Caco-2 (cell line): Measurements from ENCODE around the gene PTPN9. TPM values are rescaled to one million over a fixed set of nuclear protein-coding genes. Genes with fewer than 3 reads are reported as not detected.
"Not testable (repeated sequence)": the region's sequence is repeated elsewhere in the genome, so short reads cannot be mapped to it uniquely, and the experiment has no call there.

ENCODE experiments used
- BruUV-seq: library from RNA; stranded (reverse); fragments of 400-500 nt; replicated peaks from 2 replicates; lab custom pipeline; 2021; lab: Mats Ljungman, UMichigan
- CTCF ChIA-PET: fragments of 300-600 bp; sonication (Branson Sonifier 250); formaldehyde crosslinking; loops from one replicate; lab custom pipeline; 2022; ENCODE audit warnings: antibody characterized with exemption; lab: Charles Lee
- POLR2A ChIA-PET: fragments of 300-600 bp; sonication (Branson Sonifier 250); formaldehyde crosslinking; loops from one replicate; lab custom pipeline; 2022; ENCODE audit warnings: antibody characterized with exemption; lab: Charles Lee
- DNase-seq, 2 experiments: peaks; one replicate each; pipeline versions ENCODE4 v3.0.0 to v3.0.0-alpha.2; 2020 to 2022
- H3K27me3 ChIP-seq: replicated peaks from 2 replicates; pipeline ENCODE4 v1.6.0; 2011; ENCODE audit warnings: low read length; ENCODE audit not compliant: control insufficient read depth, insufficient read depth
- H3K36me3 ChIP-seq: 2 replicates; pipeline ENCODE4 v1.5.1; 2011; ENCODE audit warnings: low read length; ENCODE audit not compliant: control insufficient read depth, insufficient read depth
- H3K4me1 ChIP-seq: fragments of 250-450 bp; sonication (Bioruptor Pico); 2 replicates; pipeline ENCODE4 v1.5.1; 2020; ENCODE audit warnings: mild to moderate bottlenecking
- H3K4me3 ChIP-seq: 2 replicates; pipeline ENCODE4 v1.5.1; 2011; ENCODE audit warnings: low read depth, mild to moderate bottlenecking, control low read depth, low read length
- H3K9me3 ChIP-seq: fragments of 250-450 bp; sonication (Bioruptor Pico); 2 replicates; pipeline ENCODE4 v1.5.1; 2020; ENCODE audit warnings: mild to moderate bottlenecking, moderate library complexity
- H3K27ac Mint-ChIP-seq: one replicate; pipeline ENCODE4 v1.8.0; 2022; ENCODE audit warnings: mixed read lengths; ENCODE audit not compliant: unreplicated experiment
- H3K27me3 Mint-ChIP-seq: one replicate; pipeline ENCODE4 v1.8.0; 2022; ENCODE audit warnings: mixed read lengths; ENCODE audit not compliant: insufficient read depth, unreplicated experiment
- H3K36me3 Mint-ChIP-seq: one replicate; pipeline ENCODE4 v1.8.0; 2022; ENCODE audit warnings: mild to moderate bottlenecking, mixed read lengths; ENCODE audit not compliant: insufficient read depth, unreplicated experiment
- H3K4me1 Mint-ChIP-seq: one replicate; pipeline ENCODE4 v1.8.0; 2022; ENCODE audit warnings: low read depth, mixed read lengths; ENCODE audit not compliant: unreplicated experiment
- H3K4me3 Mint-ChIP-seq: one replicate; pipeline ENCODE4 v1.8.0; 2022; ENCODE audit warnings: mild to moderate bottlenecking, moderate library complexity, mixed read lengths; ENCODE audit not compliant: unreplicated experiment
- H3K9me3 Mint-ChIP-seq: one replicate; pipeline ENCODE4 v1.8.0; 2022; ENCODE audit warnings: mixed read lengths; ENCODE audit not compliant: unreplicated experiment
- intact Hi-C: fragments of 100-400 bp; cut with micrococcal nuclease; formaldehyde crosslinking; loops from one replicate; pipeline ENCODE4 v1.10.0; 2022; ENCODE audit not compliant: unreplicated experiment
- total RNA-seq: library from RNA; stranded (reverse); gene quantifications from 2 replicates; pipeline ENCODE4 v1.2.3, GENCODE V29; 2022
- TF ChIP-seq, protein P1 (sequence below), 2 experiments: fragments of 200-600 bp in 1 of 2; IDR thresholded peaks; 1 replicate in 1 of 2; 2 replicates in 1 of 2; pipeline versions ENCODE4 v1.5.1 to v1.8.0; 2011 to 2022; ENCODE audit warnings: antibody characterized with exemption in 1 of 2, control low read depth in 1 of 2, inconsistent platforms in 1 of 2, low read depth in 1 of 2, low read length in 1 of 2, mild to moderate bottlenecking in 1 of 2, moderate library complexity in 1 of 2; ENCODE audit not compliant: insufficient read depth in 1 of 2, severe bottlenecking in 1 of 2, unreplicated experiment in 1 of 2

PTPN9 gene
- total RNA-seq, 1 experiment from 2014 or later: 27.7 TPM

DNA sequence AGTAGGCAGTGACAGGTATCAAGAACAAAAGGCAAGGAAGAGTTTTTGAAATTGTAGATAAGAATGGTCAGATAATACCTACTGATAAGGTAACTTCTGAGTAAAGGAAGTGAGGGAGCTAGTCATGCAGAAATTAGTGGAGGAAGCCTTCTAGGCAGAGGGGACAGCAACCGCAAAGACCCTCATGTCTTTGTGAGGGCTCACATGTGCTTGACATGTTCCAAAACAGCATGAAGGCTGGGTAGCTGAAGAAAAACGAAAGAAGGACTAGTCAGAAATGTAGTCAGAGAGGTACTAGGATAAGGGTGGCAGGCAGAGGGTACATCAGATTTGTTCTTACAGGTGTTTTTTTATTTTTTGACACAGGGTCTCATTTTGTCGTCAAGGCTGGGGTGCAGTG lies 133.0 kb downstream of the PTPN9 start:
- Mint-ChIP-seq H3K4me3 (no peak overlapping the region), H3K27me3 (no peaks in the 10 kb centered on the region), H3K4me1 (peaks cover 10% of the 10 kb centered on the region), H3K9me3 (no peaks in the 10 kb centered on the region), H3K36me3 (peaks cover 21% of the 10 kb centered on the region), H3K27ac (no peak overlapping the region)
- TF ChIP-seq, protein P1, sequence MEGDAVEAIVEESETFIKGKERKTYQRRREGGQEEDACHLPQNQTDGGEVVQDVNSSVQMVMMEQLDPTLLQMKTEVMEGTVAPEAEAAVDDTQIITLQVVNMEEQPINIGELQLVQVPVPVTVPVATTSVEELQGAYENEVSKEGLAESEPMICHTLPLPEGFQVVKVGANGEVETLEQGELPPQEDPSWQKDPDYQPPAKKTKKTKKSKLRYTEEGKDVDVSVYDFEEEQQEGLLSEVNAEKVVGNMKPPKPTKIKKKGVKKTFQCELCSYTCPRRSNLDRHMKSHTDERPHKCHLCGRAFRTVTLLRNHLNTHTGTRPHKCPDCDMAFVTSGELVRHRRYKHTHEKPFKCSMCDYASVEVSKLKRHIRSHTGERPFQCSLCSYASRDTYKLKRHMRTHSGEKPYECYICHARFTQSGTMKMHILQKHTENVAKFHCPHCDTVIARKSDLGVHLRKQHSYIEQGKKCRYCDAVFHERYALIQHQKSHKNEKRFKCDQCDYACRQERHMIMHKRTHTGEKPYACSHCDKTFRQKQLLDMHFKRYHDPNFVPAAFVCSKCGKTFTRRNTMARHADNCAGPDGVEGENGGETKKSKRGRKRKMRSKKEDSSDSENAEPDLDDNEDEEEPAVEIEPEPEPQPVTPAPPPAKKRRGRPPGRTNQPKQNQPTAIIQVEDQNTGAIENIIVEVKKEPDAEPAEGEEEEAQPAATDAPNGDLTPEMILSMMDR (IDR thresholded peaks at IDR 0.05; ENCODE audit: insufficient read depth in 1 of 2, low read depth in 1 of 2, low read length in 1 of 2, severe bottlenecking in 1 of 2, unreplicated experiment in 1 of 2): no peak
- CTCF ChIA-PET: interaction anchor here (2.1 kb wide), 1 partner anchor 78 kb away, joined by 6 read pairs; no protein-coding TSS in a partner anchor
- DNase-seq: no peak
- POLR2A ChIA-PET: interaction anchor here (0.7 kb wide), 1 partner anchor 403 kb away, joined by 10 read pairs; no protein-coding TSS in a partner anchor
- no peaks in the 10 kb centered on the region for H3K36me3 ChIP-seq
- no peaks in the 10 kb centered on the region for H3K27me3 ChIP-seq
- intact Hi-C loops: no loop called here
- H3K4me1 ChIP-seq: peaks cover 14% of the 10 kb centered on the region
- H3K9me3 ChIP-seq: no peaks in the 10 kb centered on the region
- BruUV-seq: no TSS peak
- H3K4me3 ChIP-seq: no peak overlapping the region

DNA sequence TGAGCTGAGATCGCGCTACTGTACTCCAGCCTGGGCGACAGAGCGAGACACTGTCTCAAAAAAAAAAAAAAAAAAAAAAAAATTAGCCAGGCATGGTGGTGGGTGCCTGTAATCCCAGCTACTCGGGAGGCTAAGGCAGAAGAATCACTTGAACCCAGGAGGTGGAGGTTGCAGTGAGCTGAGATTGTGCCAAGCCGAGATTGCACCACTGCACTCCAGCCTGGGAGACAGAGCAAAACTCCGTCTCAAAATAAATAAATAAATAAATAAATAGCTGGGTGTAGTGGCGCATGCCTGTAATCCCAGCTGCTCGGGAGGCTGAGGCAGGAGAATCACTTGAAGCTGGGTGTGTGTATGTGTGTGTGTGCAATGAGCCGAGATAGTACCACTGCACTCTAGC lies 133.8 kb downstream of the PTPN9 start:
- H3K36me3 ChIP-seq, H3K27ac Mint-ChIP-seq, H3K27me3 ChIP-seq, H3K4me3 Mint-ChIP-seq, H3K4me3 ChIP-seq, H3K9me3 ChIP-seq, intact Hi-C loops, DNase-seq, H3K9me3 Mint-ChIP-seq, H3K27me3 Mint-ChIP-seq, BruUV-seq: not testable (repeated sequence)
- H3K4me1 Mint-ChIP-seq: peaks cover 10% of the 10 kb centered on the region
- ChIA-PET CTCF (interaction anchor here (2.1 kb wide), 1 partner anchor 78 kb away, joined by 6 read pairs; no protein-coding TSS in a partner anchor), POLR2A (interaction anchor here (0.7 kb wide), 1 partner anchor 402 kb away, joined by 10 read pairs; no protein-coding TSS in a partner anchor)
- peaks cover 14% of the 10 kb centered on the region for H3K4me1 ChIP-seq
- peaks cover 24% of the 10 kb centered on the region for H3K36me3 Mint-ChIP-seq

DNA sequence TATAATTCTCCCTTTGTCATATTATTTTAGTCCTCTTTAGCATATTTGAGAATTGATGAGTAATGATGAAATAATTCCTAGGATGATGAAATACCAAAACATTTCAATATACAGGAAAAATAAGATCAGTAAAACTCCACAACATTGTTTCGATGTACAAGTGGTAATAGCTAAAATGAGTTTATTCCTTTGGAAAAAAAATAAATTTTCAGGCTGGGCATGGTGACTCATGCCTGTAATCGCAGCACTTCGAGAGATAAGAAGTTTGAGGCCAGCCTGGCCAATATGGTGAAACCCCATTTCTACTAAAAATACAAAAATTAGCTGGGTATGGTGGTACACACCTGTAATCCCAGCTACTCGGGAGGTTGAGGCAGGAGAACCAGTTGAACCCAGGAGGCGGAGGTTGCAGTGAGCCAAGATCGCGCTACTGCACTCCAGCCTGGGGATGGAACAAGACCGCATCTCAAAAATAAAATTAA lies 135.1 kb downstream of the PTPN9 start:
- H3K27me3 Mint-ChIP-seq, BruUV-seq, CTCF ChIA-PET, DNase-seq, H3K27me3 ChIP-seq, H3K4me3 Mint-ChIP-seq, H3K9me3 ChIP-seq, H3K4me3 ChIP-seq, intact Hi-C loops, H3K27ac Mint-ChIP-seq, H3K36me3 ChIP-seq, POLR2A ChIA-PET, H3K4me1 ChIP-seq, H3K9me3 Mint-ChIP-seq: not testable (repeated sequence)
- Mint-ChIP-seq H3K4me1 (peaks cover 10% of the 10 kb centered on the region), H3K36me3 (peaks cover 28% of the 10 kb centered on the region)

GRCh38 chr15:75437721-75438120 lies 141.4 kb downstream of the PTPN9 start:
- Histone ChIP-seq H3K36me3 (no peaks in the 10 kb centered on the region; the same call in 1 of the 2 replicates), H3K27me3 (no peaks in the 10 kb centered on the region), H3K4me1 (no peaks in the 10 kb centered on the region), H3K9me3 (no peaks in the 10 kb centered on the region), H3K4me3 (no peak overlapping the region)
- TF ChIP-seq, protein P1 (IDR thresholded peaks at IDR 0.05; ENCODE audit: insufficient read depth in 1 of 2, low read depth in 1 of 2, low read length in 1 of 2, severe bottlenecking in 1 of 2, unreplicated experiment in 1 of 2): no peak
- Mint-ChIP-seq H3K9me3 (no peaks in the 10 kb centered on the region), H3K27ac (no peak overlapping the region), H3K36me3 (peaks cover 74% of the 10 kb centered on the region), H3K4me3 (no peak overlapping the region), H3K27me3 (no peaks in the 10 kb centered on the region), H3K4me1 (peaks cover 6% of the 10 kb centered on the region)
- no peak for DNase-seq
- ChIA-PET POLR2A (no interaction called here), CTCF (no interaction called here)
- intact Hi-C loops: no loop called here
- no TSS peak for BruUV-seq
